NCI-H748 (cell line): Measurements from ENCODE around the gene SOD2.
"Not testable (repeated sequence)": the region's sequence is repeated elsewhere in the genome, so short reads cannot be mapped to it uniquely, and the experiment has no call there.

Source experiments
- DNase-seq: peaks from one replicate; lab custom pipeline; 2025; ENCODE audit not compliant: unreplicated experiment; lab: John Stamatoyannopoulos, UW

SOD2 gene

GRCh38 chr6:159716247-159717096 lies 23.4 kb upstream of the SOD2 start:
- no peak for DNase-seq

GRCh38 chr6:159715605-159716004 lies 22.6 kb upstream of the SOD2 start:
- no peak for DNase-seq

- DNase-seq: no peak
Observed at GRCh38 chr6:159715166-159715565, 22.1 kb upstream of the SOD2 start.

- no peak for DNase-seq
Observed at GRCh38 chr6:159714404-159714803, 21.4 kb upstream of the SOD2 start.

- no peak for DNase-seq
Observed at GRCh38 chr6:159713984-159714383, 20.9 kb upstream of the SOD2 start.

GRCh38 chr6:159712389-159712788 lies 19.3 kb upstream of the SOD2 start:
- DNase-seq: not testable (repeated sequence)

- DNase-seq: not testable (repeated sequence)
Observed at GRCh38 chr6:159710603-159711002, 17.6 kb upstream of the SOD2 start.

GRCh38 chr6:159701413-159701999 lies 8.5 kb upstream of the SOD2 start:
- no peak for DNase-seq

- DNase-seq: no peak
Observed at GRCh38 chr6:159700970-159701369, 7.9 kb upstream of the SOD2 start.

GRCh38 chr6:159695984-159696383 lies 2.9 kb upstream of the SOD2 start:
- DNase-seq: no peak

- peak; percentile 42 for DNase-seq
Observed at GRCh38 chr6:159693894-159694545, 979 bp upstream of the SOD2 start.

- DNase-seq: peak; percentile 65
Observed at GRCh38 chr6:159692303-159693127, 526 bp downstream of the SOD2 start.

- peak; percentile 26 for DNase-seq
Observed at GRCh38 chr6:159691963-159692287, 1.1 kb downstream of the SOD2 start.

GRCh38 chr6:159691133-159691962 lies 1.7 kb downstream of the SOD2 start:
- DNase-seq: peak; percentile 21

- not testable (repeated sequence) for DNase-seq
Observed at GRCh38 chr6:159690135-159690534, 2.9 kb downstream of the SOD2 start.

GRCh38 chr6:159689001-159689400 lies 4.0 kb downstream of the SOD2 start:
- no peak for DNase-seq

GRCh38 chr6:159688266-159688905 lies 4.7 kb downstream of the SOD2 start:
- DNase-seq: no peak

GRCh38 chr6:159687341-159687740 lies 5.7 kb downstream of the SOD2 start:
- no peak for DNase-seq

GRCh38 chr6:159686703-159687102 lies 6.3 kb downstream of the SOD2 start:
- no peak for DNase-seq

- no peak for DNase-seq
Observed at GRCh38 chr6:159686040-159686439, 7.0 kb downstream of the SOD2 start.
